OCI-LY7 (cell line): ENCODE measurements around the gene GBF1. TPM values are rescaled to one million over a fixed set of nuclear protein-coding genes. Genes with fewer than 3 reads are reported as not detected.

Experiments used
- BruUV-seq: library from RNA; stranded (reverse); fragments of 400-500 nt; replicated peaks from 2 replicates; lab custom pipeline; 2021; lab: Mats Ljungman, UMichigan
- CTCF ChIA-PET: fragments of 300-600 bp; sonication (Branson Sonifier 250); formaldehyde crosslinking; loops from one replicate; lab custom pipeline; 2022; ENCODE audit warnings: antibody characterized with exemption; ENCODE audit not compliant: unreplicated experiment; lab: Charles Lee
- POLR2A ChIA-PET: fragments of 300-600 bp; sonication (Branson Sonifier 250); formaldehyde crosslinking; loops from one replicate; lab custom pipeline; 2022; ENCODE audit warnings: antibody characterized with exemption; lab: Charles Lee
- DNase-seq: peaks from one replicate; pipeline ENCODE4 v3.0.0-alpha.2; 2015; ENCODE audit warnings: low spot score
- H2AFZ ChIP-seq: fragments of 200-600 bp; sonication (generic), shearing (Covaris generic); 2 replicates; pipeline ENCODE4 v1.6.1; 2014; ENCODE audit warnings: mild to moderate bottlenecking, antibody characterized with exemption, low read length, moderate library complexity
- H3K27ac ChIP-seq: fragments of 200-600 bp; sonication (generic); 2 replicates; pipeline ENCODE4 v1.5.1; 2014; ENCODE audit warnings: mixed run types, low read depth, mild to moderate bottlenecking, moderate library complexity, low read length, inconsistent platforms; ENCODE audit not compliant: poor library complexity, severe bottlenecking
- H3K36me3 ChIP-seq: fragments of 200-600 bp; sonication (generic); 2 replicates; pipeline ENCODE4 v1.6.1; 2014; ENCODE audit warnings: mild to moderate bottlenecking, antibody characterized with exemption, low read length, moderate library complexity, mixed read lengths; ENCODE audit not compliant: insufficient read depth
- H3K4me1 ChIP-seq: fragments of 200-600 bp; sonication (generic); 2 replicates; pipeline ENCODE4 v1.5.1; 2014; ENCODE audit warnings: mild to moderate bottlenecking, low read length; ENCODE audit not compliant: insufficient read depth, poor library complexity, severe bottlenecking
- H3K4me2 ChIP-seq: fragments of 200-600 bp; sonication (generic); 2 replicates; pipeline ENCODE4 v1.6.1; 2014; ENCODE audit warnings: mild to moderate bottlenecking, low read length
- H3K4me3 ChIP-seq: fragments of 200-600 bp; sonication (generic); 2 replicates; pipeline ENCODE4 v1.5.1; 2014; ENCODE audit warnings: mild to moderate bottlenecking, low read depth, low read length; ENCODE audit not compliant: poor library complexity, severe bottlenecking
- H3K79me2 ChIP-seq: fragments of 200-600 bp; sonication (generic); 2 replicates; pipeline ENCODE4 v1.6.1; 2016; ENCODE audit warnings: low read depth, mild to moderate bottlenecking, low read length, moderate library complexity, mixed read lengths; ENCODE audit not compliant: insufficient read depth
- H3K9me2 ChIP-seq: fragments of 200-600 bp; sonication (generic); 2 replicates; pipeline ENCODE4 v1.6.1; 2016; ENCODE audit warnings: mild to moderate bottlenecking, low read length, mixed read lengths; ENCODE audit not compliant: insufficient read depth
- H3K9me3 ChIP-seq: fragments of 200-600 bp; sonication (generic); 2 replicates; pipeline ENCODE4 v1.6.1; 2014; ENCODE audit warnings: mild to moderate bottlenecking, mixed run types, low read length, mixed read lengths
- H4K20me1 ChIP-seq: fragments of 200-600 bp; sonication (generic); 2 replicates; pipeline ENCODE4 v1.6.1; 2014; ENCODE audit warnings: mild to moderate bottlenecking, antibody characterized with exemption, low read length, moderate library complexity, mixed read lengths; ENCODE audit not compliant: insufficient read depth
- CTCF ChIP-seq: fragments of 200-600 bp; sonication (generic); conservative IDR thresholded peaks from 2 replicates; pipeline ENCODE4 v1.5.1; 2014; ENCODE audit warnings: mild to moderate bottlenecking, antibody characterized with exemption, low read length, moderate library complexity, mixed read lengths
- EZH2phosphoT487 ChIP-seq: fragments of 200-600 bp; sonication (generic); IDR thresholded peaks from 2 replicates; pipeline ENCODE4 v1.6.1; 2018; ENCODE audit warnings: low read depth, borderline replicate concordance, mild to moderate bottlenecking, mixed run types, antibody characterized with exemption, low read length, moderate library complexity, mixed read lengths
- intact Hi-C: fragments of 100-400 bp; cut with micrococcal nuclease; formaldehyde crosslinking; loops from one replicate; pipeline ENCODE4 v1.10.0; 2022; ENCODE audit not compliant: unreplicated experiment
- total RNA-seq, 2 experiments: library from RNA; depleted of rRNA in 1 of 2; stranded (reverse); fragments of >200 nt in 1 of 2; shearing (Covaris generic) in 1 of 2; gene quantifications; 2 replicates each; pipeline ENCODE4 v1.2.3, GENCODE V29; 2014 to 2022

The GBF1 gene
- total RNA-seq, 2 experiments from 2014 or later, result 17.8 to 33.4 TPM

DNA sequence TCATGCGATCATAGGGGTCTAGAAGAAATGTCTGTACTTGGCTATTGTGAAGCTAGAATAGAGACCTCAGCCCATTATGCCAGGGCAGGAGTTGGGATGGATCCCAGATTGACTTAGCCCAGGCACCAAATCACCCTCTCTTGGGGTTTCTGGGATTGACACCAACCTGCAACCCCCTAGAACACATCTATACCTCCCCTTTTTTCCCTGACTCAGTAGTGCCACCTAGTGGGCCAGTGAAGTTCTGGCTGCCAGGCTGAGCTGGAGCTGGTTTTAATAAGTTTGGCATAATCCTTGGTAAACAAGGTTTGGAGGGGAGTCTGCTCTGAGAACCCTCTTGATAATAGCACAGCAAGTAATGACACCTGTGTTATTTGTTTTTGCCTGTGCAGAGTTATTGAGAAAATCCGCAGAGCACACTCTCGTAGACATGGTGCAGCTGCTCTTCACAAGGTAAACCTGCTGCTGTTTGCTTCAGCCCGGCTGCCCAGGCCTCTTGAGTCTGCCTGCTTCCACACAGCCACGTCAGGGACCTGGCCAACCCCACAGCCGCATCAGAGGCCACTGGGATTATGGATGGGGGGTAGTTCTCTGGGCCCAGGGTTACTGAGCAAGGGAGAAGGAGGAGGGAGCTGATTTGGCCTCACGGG is 106.9 kb downstream of the GBF1 start:
- Histone ChIP-seq H3K79me2 (no peaks in the 10 kb centered on the region), H2AFZ (no peak overlapping the region), H4K20me1 (no peaks in the 10 kb centered on the region), H3K4me1 (no peaks in the 10 kb centered on the region), H3K9me3 (no peaks in the 10 kb centered on the region), H3K36me3 (peaks cover 39% of the 10 kb centered on the region; the same call in 1 of the 2 replicates), H3K27ac (no peak overlapping the region), H3K4me2 (no peak overlapping the region), H3K9me2 (no peaks in the 10 kb centered on the region), H3K4me3 (no peak overlapping the region)
- no TSS peak for BruUV-seq
- ChIA-PET CTCF (interaction anchor here (0.5 to 2.1 kb wide), 5 partner anchors 13 to 484 kb away, joined by 3 to 9 read pairs (median 4); no protein-coding TSS in a partner anchor), POLR2A (interaction anchor here (0.5 to 1.6 kb wide), 4 partner anchors 34 to 161 kb away, joined by 4 to 6 read pairs (median 4); no protein-coding TSS in a partner anchor)
- DNase-seq, result peak; percentile 63
- TF ChIP-seq CTCF, result peak; percentile 99
- no peak for TF ChIP-seq EZH2phosphoT487
- intact Hi-C loops, result loop anchor here (1.0 to 5.0 kb wide), 2 partner anchors 123 to 185 kb away; no protein-coding TSS in a partner anchor

DNA sequence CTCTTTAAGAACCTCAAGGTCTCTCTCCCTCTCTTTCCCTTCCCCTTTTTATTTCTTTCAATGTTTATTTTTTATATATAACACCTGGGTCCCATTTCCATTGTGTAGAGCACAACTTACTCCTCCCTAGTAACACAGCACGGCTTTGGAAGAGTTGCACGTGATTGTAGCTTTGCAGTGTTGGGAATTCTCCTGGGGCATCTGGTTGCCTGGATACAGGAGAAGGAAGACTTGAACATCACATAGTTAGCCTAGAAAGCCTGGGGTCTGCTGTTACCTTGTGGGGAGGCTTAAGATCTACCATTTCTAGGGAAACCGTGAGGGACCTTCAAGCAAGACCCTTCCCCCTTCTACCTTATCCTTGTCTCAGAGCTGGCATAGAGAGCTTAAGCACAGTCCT is 109.1 kb downstream of the GBF1 start:
- no peak for TF ChIP-seq EZH2phosphoT487
- no peak for TF ChIP-seq CTCF
- Histone ChIP-seq H3K79me2 (no peaks in the 10 kb centered on the region), H3K9me3 (no peaks in the 10 kb centered on the region), H3K4me1 (no peaks in the 10 kb centered on the region), H3K36me3 (peaks cover 54% of the 10 kb centered on the region), H3K9me2 (no peaks in the 10 kb centered on the region), H2AFZ (no peak overlapping the region), H3K27ac (no peak overlapping the region), H4K20me1 (no peaks in the 10 kb centered on the region), H3K4me3 (no peak overlapping the region), H3K4me2 (no peak overlapping the region)
- BruUV-seq, result no TSS peak
- DNase-seq, result no peak
- intact Hi-C loops, result loop anchor here (5.0 kb wide), 1 partner anchor 187 kb away; no protein-coding TSS in a partner anchor
- ChIA-PET CTCF (interaction anchor here (0.7 kb wide), 1 partner anchor 9 kb away, joined by 3 read pairs; no protein-coding TSS in a partner anchor), POLR2A (interaction anchor here (0.5 to 0.7 kb wide), 4 partner anchors 29 to 265 kb away, joined by 3 to 4 read pairs (median 4); no protein-coding TSS in a partner anchor)
